Measurements from ENCODE around the gene GATAD2B.

Gene GATAD2B

DNA sequence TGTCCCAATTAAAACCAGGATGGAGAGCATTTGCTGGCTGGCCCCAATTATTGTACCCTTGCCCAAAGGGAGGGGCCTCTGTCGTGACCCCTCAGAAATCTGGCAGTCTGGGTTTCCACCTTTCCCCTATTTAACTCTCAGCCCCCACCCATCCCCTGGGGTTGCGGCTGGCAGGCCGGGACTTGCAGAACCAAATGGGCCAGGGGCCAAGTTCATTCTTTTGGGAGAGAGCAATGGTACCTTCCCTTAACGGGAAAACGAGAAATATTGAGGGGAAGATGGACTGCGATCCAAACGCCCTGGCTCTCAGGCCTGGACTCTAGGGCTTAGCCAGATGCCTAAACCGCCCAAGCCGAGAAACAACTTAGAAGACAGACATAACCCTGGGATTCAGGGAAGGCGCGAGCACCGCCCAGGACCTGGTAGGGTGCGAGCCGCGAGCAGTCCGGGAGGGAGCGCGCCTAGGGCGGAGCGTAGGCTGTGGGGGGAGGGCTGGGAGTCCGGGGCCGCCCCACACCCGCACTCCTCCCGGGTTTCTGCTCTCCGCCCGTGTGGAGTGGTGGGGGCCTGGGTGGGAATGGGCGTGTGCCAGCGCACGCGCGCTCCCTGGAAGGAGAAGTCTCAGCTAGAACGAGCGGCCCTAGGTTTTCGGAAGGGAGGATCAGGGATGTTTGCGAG is 147.9 kb downstream of the GATAD2B start, which contains the start of gene SLC27A3:
TSS of gene SLC27A3 (plus strand) at position 628 of the 678 bp plus-strand sequence. CDS start 91 bp downstream, outside the sequence.
- peak within 1 kb of the TSS; percentile 62 to 89 (median 74) for H3K4me3 ChIP-seq (ENCODE audit: control insufficient read depth in 1 of 7, extremely low read depth in 1 of 7, insufficient read depth in 4 of 7, low read depth in 2 of 7, low read length in 6 of 7)
- no peak for DNase-seq
- H3K27ac ChIP-seq (ENCODE audit: insufficient read depth in 1 of 2, low read depth in 1 of 2, low read length in 2 of 2, poor library complexity in 1 of 2, severe bottlenecking in 2 of 2): no peak within 1 kb of the TSS
- ChIA-PET POLR2A (no interaction called here), CTCF (interaction anchor here (2.0 to 3.0 kb wide), 2 partner anchors 10 to 98 kb away, joined by 4 to 10 read pairs; no protein-coding TSS in a partner anchor)
- WGBS (ENCODE audit: insufficient coverage): 19% methylated on average over 29 of the region's 35 CpGs
- H3K36me3 ChIP-seq (ENCODE audit: control insufficient read depth in 4 of 4, insufficient read depth in 4 of 4, low read length in 3 of 4): peaks cover 2 to 39% (median 33%) of the 10 kb centered on the region in 4 experiments
- no peaks in the 10 kb centered on the region for H3K27me3 ChIP-seq (replicated peaks in 2 of 5; ENCODE audit: control insufficient read depth in 4 of 5, insufficient read depth in 5 of 5, low read length in 4 of 5)
- peaks cover 0 to 40% (median 36%) of the 10 kb centered on the region in 4 experiments for H3K4me1 ChIP-seq (ENCODE audit: control extremely low read depth in 1 of 4, control insufficient read depth in 4 of 4, insufficient read depth in 4 of 4, low read length in 3 of 4)
- H3K9me3 ChIP-seq (ENCODE audit: control extremely low read depth in 1 of 5, control insufficient read depth in 4 of 5, insufficient read depth in 2 of 5, low read depth in 1 of 5, low read length in 4 of 5): no peaks in the 10 kb centered on the region

DNA sequence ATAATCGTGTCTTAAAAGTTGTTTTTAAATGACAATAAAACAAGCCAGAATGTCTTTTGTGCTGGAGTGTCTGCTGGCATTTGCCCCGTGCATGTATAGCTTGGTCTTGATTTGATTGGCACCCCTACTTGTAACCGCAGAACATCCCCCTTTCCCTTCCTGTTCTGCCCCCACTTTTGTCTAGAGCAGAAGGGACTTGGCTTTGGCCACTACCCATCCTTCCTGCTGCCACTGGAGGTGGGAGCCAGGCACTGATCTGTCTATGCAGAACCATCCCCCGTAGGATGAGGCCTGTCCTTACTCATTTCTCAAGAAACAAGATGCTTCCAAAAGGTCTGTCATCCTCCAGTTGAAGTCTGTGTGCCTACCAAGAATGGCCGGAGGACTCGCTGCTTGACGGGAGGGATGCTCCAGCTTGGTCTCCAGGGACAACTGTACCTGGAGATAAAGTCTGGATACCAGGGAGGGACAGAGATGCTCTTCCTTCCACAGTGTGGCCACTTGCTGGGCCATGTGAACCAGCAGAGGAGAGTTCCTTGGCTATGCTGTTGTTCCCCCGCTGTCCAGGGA is 148.7 kb downstream of the GATAD2B start:
- H3K27me3 ChIP-seq (replicated peaks in 2 of 5; ENCODE audit: control insufficient read depth in 4 of 5, insufficient read depth in 5 of 5, low read length in 4 of 5): no peaks in the 10 kb centered on the region
- no peak overlapping the region for H3K27ac ChIP-seq (ENCODE audit: insufficient read depth in 1 of 2, low read depth in 1 of 2, low read length in 2 of 2, poor library complexity in 1 of 2, severe bottlenecking in 2 of 2)
- no peaks in the 10 kb centered on the region for H3K9me3 ChIP-seq (ENCODE audit: control extremely low read depth in 1 of 5, control insufficient read depth in 4 of 5, insufficient read depth in 2 of 5, low read depth in 1 of 5, low read length in 4 of 5)
- H3K36me3 ChIP-seq (ENCODE audit: control insufficient read depth in 4 of 4, insufficient read depth in 4 of 4, low read length in 3 of 4): peaks cover 2 to 47% (median 39%) of the 10 kb centered on the region in 4 experiments
- no peak overlapping the region for H3K4me3 ChIP-seq (ENCODE audit: control insufficient read depth in 1 of 7, extremely low read depth in 1 of 7, insufficient read depth in 4 of 7, low read depth in 2 of 7, low read length in 6 of 7)
- 60% methylated on average over 8 of the region's 8 CpGs for WGBS (ENCODE audit: insufficient coverage)
- peak in 1 of 3 donors; percentile 16 for DNase-seq
- POLR2A ChIA-PET: interaction anchor here (0.7 kb wide), 1 partner anchor 17 kb away, joined by 6 read pairs; no protein-coding TSS in a partner anchor
- H3K4me1 ChIP-seq (ENCODE audit: control extremely low read depth in 1 of 4, control insufficient read depth in 4 of 4, insufficient read depth in 4 of 4, low read length in 3 of 4): peaks cover 0 to 40% (median 36%) of the 10 kb centered on the region in 4 experiments
- CTCF ChIA-PET: interaction anchor here (1.9 to 3.0 kb wide), 3 partner anchors 10 to 404 kb away, joined by 4 to 10 read pairs (median 4); no protein-coding TSS in a partner anchor

GRCh38 chr1:153773096-153773921 is 149.5 kb downstream of the GATAD2B start:
- no peaks in the 10 kb centered on the region for H3K9me3 ChIP-seq (ENCODE audit: control extremely low read depth in 1 of 5, control insufficient read depth in 4 of 5, insufficient read depth in 2 of 5, low read depth in 1 of 5, low read length in 4 of 5)
- WGBS (ENCODE audit: insufficient coverage): 86% methylated on average over 5 of the region's 12 CpGs
- peaks cover 6 to 52% (median 46%) of the 10 kb centered on the region in 4 experiments for H3K36me3 ChIP-seq (ENCODE audit: control insufficient read depth in 4 of 4, insufficient read depth in 4 of 4, low read length in 3 of 4)
- POLR2A ChIA-PET: no interaction called here
- no peak for DNase-seq
- no peaks in the 10 kb centered on the region for H3K27me3 ChIP-seq (replicated peaks in 2 of 5; ENCODE audit: control insufficient read depth in 4 of 5, insufficient read depth in 5 of 5, low read length in 4 of 5)
- H3K27ac ChIP-seq (ENCODE audit: insufficient read depth in 1 of 2, low read depth in 1 of 2, low read length in 2 of 2, poor library complexity in 1 of 2, severe bottlenecking in 2 of 2): no peak overlapping the region
- H3K4me1 ChIP-seq (ENCODE audit: control extremely low read depth in 1 of 4, control insufficient read depth in 4 of 4, insufficient read depth in 4 of 4, low read length in 3 of 4): peaks cover 0 to 43% (median 36%) of the 10 kb centered on the region in 4 experiments
- CTCF ChIA-PET: interaction anchor here (0.7 to 3.0 kb wide), 9 partner anchors 9 to 405 kb away, joined by 3 to 21 read pairs (median 4); partner anchors contain the start of genes ILF2 and NPR1
- no peak overlapping the region for H3K4me3 ChIP-seq (ENCODE audit: control insufficient read depth in 1 of 7, extremely low read depth in 1 of 7, insufficient read depth in 4 of 7, low read depth in 2 of 7, low read length in 6 of 7)

DNA sequence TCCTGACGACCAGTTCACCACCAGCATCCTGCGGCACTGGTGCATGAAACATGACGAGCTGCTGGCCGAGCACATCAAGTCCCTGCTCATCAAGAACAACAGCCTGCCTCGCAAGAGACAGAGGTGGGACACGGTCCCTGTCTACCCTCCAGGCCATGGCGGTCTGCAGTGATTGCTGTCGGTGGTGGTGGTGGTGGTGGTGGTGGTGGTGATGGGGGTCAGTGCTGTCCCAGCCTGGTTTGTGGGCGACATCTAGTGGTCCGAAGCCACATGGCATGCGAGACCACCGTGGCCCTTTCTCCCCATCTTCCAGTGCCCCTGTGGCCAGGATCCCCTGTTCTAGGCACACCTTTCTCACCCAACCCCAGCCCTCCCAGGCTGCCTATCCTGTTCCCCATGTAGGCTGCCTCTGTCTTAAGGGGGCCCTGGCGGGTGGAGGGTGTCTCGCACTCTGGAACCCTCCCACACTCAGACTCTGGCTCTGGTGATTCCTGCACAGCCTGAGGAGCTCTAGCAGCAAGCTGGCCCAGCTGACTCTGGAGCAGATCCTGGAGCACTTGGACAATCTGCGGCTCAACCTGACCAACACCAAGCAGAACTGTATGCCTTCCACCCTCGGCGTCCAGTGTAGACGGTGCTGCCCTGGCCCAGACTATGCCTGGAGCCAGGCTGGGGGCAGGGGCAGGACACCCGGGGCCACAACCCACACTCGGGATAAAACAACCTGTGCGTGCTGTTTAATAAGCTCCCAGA is 150.8 kb downstream of the GATAD2B start:
- POLR2A ChIA-PET: no interaction called here

GRCh38 chr1:153771261-153771660 is 151.5 kb downstream of the GATAD2B start:
- Histone ChIP-seq H3K4me3 (ENCODE audit: control insufficient read depth in 1 of 7, extremely low read depth in 1 of 7, insufficient read depth in 4 of 7, low read depth in 2 of 7, low read length in 6 of 7) (no peak overlapping the region), H3K9me3 (ENCODE audit: control extremely low read depth in 1 of 5, control insufficient read depth in 4 of 5, insufficient read depth in 2 of 5, low read depth in 1 of 5, low read length in 4 of 5) (no peaks in the 10 kb centered on the region), H3K27ac (ENCODE audit: insufficient read depth in 1 of 2, low read depth in 1 of 2, low read length in 2 of 2, poor library complexity in 1 of 2, severe bottlenecking in 2 of 2) (no peak overlapping the region), H3K36me3 (ENCODE audit: control insufficient read depth in 4 of 4, insufficient read depth in 4 of 4, low read length in 3 of 4) (peaks cover 12 to 70% (median 53%) of the 10 kb centered on the region in 4 experiments), H3K4me1 (ENCODE audit: control extremely low read depth in 1 of 4, control insufficient read depth in 4 of 4, insufficient read depth in 4 of 4, low read length in 3 of 4) (peaks cover 0 to 39% (median 30%) of the 10 kb centered on the region in 4 experiments), H3K27me3 (replicated peaks in 2 of 5; ENCODE audit: control insufficient read depth in 4 of 5, insufficient read depth in 5 of 5, low read length in 4 of 5) (no peaks in the 10 kb centered on the region)
- ChIA-PET CTCF (interaction anchor here (0.7 to 2.9 kb wide), 4 partner anchors 23 to 239 kb away, joined by 3 to 21 read pairs (median 4); partner anchors contain the start of gene NPR1), POLR2A (no interaction called here)
- DNase-seq: no peak
- WGBS (ENCODE audit: insufficient coverage): no CpG with 5 or more reads among the region's 2 CpGs

More for the DNA sequence above, 150.8 kb downstream of the GATAD2B start:
- no peak overlapping the region for H3K27ac ChIP-seq (ENCODE audit: insufficient read depth in 1 of 2, low read depth in 1 of 2, low read length in 2 of 2, poor library complexity in 1 of 2, severe bottlenecking in 2 of 2)
- peak in 2 of 3 donors; percentile 24 to 31 for DNase-seq
- no peaks in the 10 kb centered on the region for H3K9me3 ChIP-seq (ENCODE audit: control extremely low read depth in 1 of 5, control insufficient read depth in 4 of 5, insufficient read depth in 2 of 5, low read depth in 1 of 5, low read length in 4 of 5)
- peaks cover 12 to 64% (median 52%) of the 10 kb centered on the region in 4 experiments for H3K36me3 ChIP-seq (ENCODE audit: control insufficient read depth in 4 of 4, insufficient read depth in 4 of 4, low read length in 3 of 4)
- CTCF ChIA-PET: interaction anchor here (0.6 to 3.0 kb wide), 8 partner anchors 8 to 406 kb away, joined by 3 to 21 read pairs (median 4); partner anchors contain the start of genes ILF2 and NPR1
- H3K27me3 ChIP-seq (replicated peaks in 2 of 5; ENCODE audit: control insufficient read depth in 4 of 5, insufficient read depth in 5 of 5, low read length in 4 of 5): no peaks in the 10 kb centered on the region
- H3K4me1 ChIP-seq (ENCODE audit: control extremely low read depth in 1 of 4, control insufficient read depth in 4 of 4, insufficient read depth in 4 of 4, low read length in 3 of 4): peaks cover 0 to 43% (median 36%) of the 10 kb centered on the region in 4 experiments
- H3K4me3 ChIP-seq (ENCODE audit: control insufficient read depth in 1 of 7, extremely low read depth in 1 of 7, insufficient read depth in 4 of 7, low read depth in 2 of 7, low read length in 6 of 7): no peak overlapping the region
- 89% methylated on average over 11 of the region's 21 CpGs for WGBS (ENCODE audit: insufficient coverage)

GRCh38 chr1:153770797-153771196 is 152.0 kb downstream of the GATAD2B start:
- ChIA-PET CTCF (interaction anchor here (0.9 to 2.9 kb wide), 3 partner anchors 23 to 238 kb away, joined by 3 to 21 read pairs (median 5); partner anchors contain the start of gene NPR1), POLR2A (no interaction called here)
- H3K4me1 ChIP-seq (ENCODE audit: control extremely low read depth in 1 of 4, control insufficient read depth in 4 of 4, insufficient read depth in 4 of 4, low read length in 3 of 4): peaks cover 0 to 34% (median 25%) of the 10 kb centered on the region in 4 experiments
- no peaks in the 10 kb centered on the region for H3K27me3 ChIP-seq (replicated peaks in 2 of 5; ENCODE audit: control insufficient read depth in 4 of 5, insufficient read depth in 5 of 5, low read length in 4 of 5)
- no peak overlapping the region for H3K4me3 ChIP-seq (ENCODE audit: control insufficient read depth in 1 of 7, extremely low read depth in 1 of 7, insufficient read depth in 4 of 7, low read depth in 2 of 7, low read length in 6 of 7)
- no peak overlapping the region for H3K27ac ChIP-seq (ENCODE audit: insufficient read depth in 1 of 2, low read depth in 1 of 2, low read length in 2 of 2, poor library complexity in 1 of 2, severe bottlenecking in 2 of 2)
- 70% methylated on average over 9 of the region's 11 CpGs for WGBS (ENCODE audit: insufficient coverage)
- H3K36me3 ChIP-seq (ENCODE audit: control insufficient read depth in 4 of 4, insufficient read depth in 4 of 4, low read length in 3 of 4): peaks cover 12 to 73% (median 53%) of the 10 kb centered on the region in 4 experiments
- no peaks in the 10 kb centered on the region for H3K9me3 ChIP-seq (ENCODE audit: control extremely low read depth in 1 of 5, control insufficient read depth in 4 of 5, insufficient read depth in 2 of 5, low read depth in 1 of 5, low read length in 4 of 5)
- peak in 2 of 3 donors; percentile 18 to 36 for DNase-seq
